HepG2 (cell line): ENCODE results near the gene IRAK2. TPM values are rescaled to one million over a fixed set of nuclear protein-coding genes. Genes with fewer than 3 reads are reported as not detected.

ENCODE experiments used
- ATAC-seq: fragments of 200-7000 bp; cut with Tn5 transposase; 3 replicates; pipeline ENCODE4 v1.9.1; 2020; ENCODE audit warnings: mild to moderate bottlenecking, moderate library complexity
- BruUV-seq: library from RNA; stranded (reverse); fragments of 400-500 nt; replicated peaks from 2 replicates; lab custom pipeline; 2021; lab: Mats Ljungman, UMichigan
- CTCF ChIA-PET: fragments of 300-600 bp; formaldehyde crosslinking; extraction: SDS; loops from one replicate; lab custom pipeline; 2021; ENCODE audit warnings: low total read pairs, inconsistent platforms, low intra/inter-chr PET ratio; lab: Yijun Ruan, JAX
- POLR2A ChIA-PET: fragments of 350-600 bp; sonication (Branson Sonifier 250); formaldehyde crosslinking; loops from one replicate; lab custom pipeline; 2020; ENCODE audit warnings: antibody characterized with exemption, inconsistent platforms; lab: Yijun Ruan, JAX
- DNase-seq: peaks from one replicate; pipeline ENCODE4 v3.0.0-alpha.2; 2015; ENCODE audit warnings: low spot score
- FAIRE-seq: peaks from 3 replicates; lab custom pipeline; 2011; peaks lifted over from hg19 to GRCh38; lab: Jason Lieb, UNC
- H2AFZ ChIP-seq: one replicate; pipeline ENCODE4 v1.6.1; 2011; ENCODE audit warnings: low read length, inconsistent platforms
- H3K27ac ChIP-seq: fragments of 300-600 bp; 3 replicates; pipeline ENCODE4 v1.8.0; 2011; ENCODE audit warnings: mixed run types, mild to moderate bottlenecking, mixed read lengths, low read length, inconsistent platforms; ENCODE audit not compliant: insufficient read depth; ENCODE audit errors: extremely low read length
- H3K27me3 ChIP-seq, 2 experiments: fragments of 200-600 bp in 1 of 2; 2 replicates in 1 of 2; 3 replicates in 1 of 2; pipeline versions ENCODE4 v1.6.0 to v1.8.0; 2011; ENCODE audit warnings: low read length in 2 of 2, mild to moderate bottlenecking in 2 of 2, moderate library complexity in 2 of 2, inconsistent platforms in 1 of 2; ENCODE audit not compliant: insufficient read depth in 2 of 2, control insufficient read depth in 1 of 2
- H3K36me3 ChIP-seq, 2 experiments: fragments of 200-600 bp in 1 of 2; replicated peaks in 1 of 2; 2 replicates in 1 of 2; 3 replicates in 1 of 2; pipeline versions ENCODE4 v1.5.1 to v1.8.0; 2011; ENCODE audit warnings: low read length in 2 of 2, inconsistent platforms in 1 of 2; ENCODE audit not compliant: insufficient read depth in 2 of 2, control insufficient read depth in 1 of 2
- H3K4me1 ChIP-seq: 2 replicates; pipeline ENCODE4 v1.5.1; 2012; ENCODE audit warnings: low read length, inconsistent platforms; ENCODE audit not compliant: insufficient read depth
- H3K4me2 ChIP-seq: 2 replicates; pipeline ENCODE4 v1.6.0; 2011; ENCODE audit warnings: low read depth, low read length, inconsistent platforms
- H3K4me3 ChIP-seq, 3 experiments: fragments of 200-600 bp in 1 of 3; sonication (generic), shearing (Covaris generic) in 1 of 3; replicated peaks in 1 of 3; 2 replicates each; pipeline ENCODE4 v1.5.1; 2011 to 2016; ENCODE audit warnings: low read length in 3 of 3, inconsistent platforms in 2 of 3, low read depth in 2 of 3, mild to moderate bottlenecking in 2 of 3, control low read depth in 1 of 3, mixed read lengths in 1 of 3; ENCODE audit not compliant: insufficient read depth in 1 of 3
- H3K79me2 ChIP-seq: one replicate; pipeline ENCODE4 v1.6.1; 2011; ENCODE audit warnings: low read length, inconsistent platforms; ENCODE audit not compliant: insufficient read depth
- H3K9ac ChIP-seq: 2 replicates; pipeline ENCODE4 v1.6.0; 2011; ENCODE audit warnings: mild to moderate bottlenecking, low read depth, low read length, inconsistent platforms; ENCODE audit not compliant: insufficient read depth
- H3K9me3 ChIP-seq: 2 replicates; pipeline ENCODE4 v1.5.1; 2012; ENCODE audit warnings: mild to moderate bottlenecking, low read length
- H4K20me1 ChIP-seq: 2 replicates; pipeline ENCODE4 v1.6.0; 2011; ENCODE audit warnings: inconsistent platforms, mild to moderate bottlenecking, low read length, moderate library complexity; ENCODE audit not compliant: insufficient read depth
- NFYB ChIP-seq: sonication (generic); formaldehyde crosslinking; IDR thresholded peaks from 2 replicates; pipeline ENCODE4 v1.4.0; 2020; ENCODE audit warnings: missing genetic modification reagents
- SNAPC4 ChIP-seq: sonication (generic); formaldehyde crosslinking; IDR thresholded peaks from 2 replicates; pipeline ENCODE4 v1.4.0; 2020; ENCODE audit warnings: mild to moderate bottlenecking, missing genetic modification reagents
- WGBS: methylation state at CpG from one replicate; pipeline ENCODE4 v1.1.6; 2017; ENCODE audit warnings: low lambda C conversion rate; 5-methylcytosine and 5-hydroxymethylcytosine counted together
- in situ Hi-C: cut with HindIII; loops from 2 replicates; pipeline ENCODE4 v1.10.0; 2017; ENCODE audit warnings: low pct_unique_long_range_greater_than_20kb; ENCODE audit not compliant: extremely low pct_ligation_motif_present
- intact Hi-C: fragments of 100-400 bp; cut with micrococcal nuclease; formaldehyde crosslinking; loops from one replicate; pipeline ENCODE4 v1.10.0; 2022; ENCODE audit not compliant: unreplicated experiment
- polyA plus RNA-seq, 8 experiments: library from polyadenylated mRNA; depleted of rRNA in 3 of 8; stranded (reverse) in 7 of 8; unstranded in 1 of 8; fragments of >200 nt; fragmentation: Illumina TruSeq in 4 of 8; extraction: Trizol in 4 of 8; gene quantifications; 2 replicates each; pipeline versions ENCODE4 v1.2.1 to v1.2.3, GENCODE V29; 2011 to 2016; ENCODE audit warnings: low read depth in 4 of 8, missing spikeins in 1 of 8, mixed read lengths in 1 of 8; ENCODE audit not compliant: insufficient read depth in 1 of 8
- total RNA-seq, 5 experiments: library from RNA; depleted of rRNA; stranded (reverse); fragments of >200 nt; fragmentation: Illumina TruSeq; extraction: Trizol; gene quantifications; 2 replicates each; pipeline ENCODE4 v1.2.3, GENCODE V29; 2016; ENCODE audit warnings: low read depth in 1 of 5

Gene IRAK2
- total and polyA plus RNA-seq, 2 of the 13 experiments (the other 11 are each of a cell fraction or from before 2014, with no cell fraction given): 13.1 to 23.3 TPM

GRCh38 chr3:10234526-10235230 is 70.0 kb downstream of the IRAK2 start:
- no peak; the same call in 2 of the 3 replicates for ATAC-seq
- Histone ChIP-seq H3K9ac (no peak overlapping the region), H3K4me3 (no peak overlapping the region), H3K27ac (no peak overlapping the region), H3K9me3 (no peaks in the 10 kb centered on the region), H3K4me2 (no peak overlapping the region), H3K4me1 (no peaks in the 10 kb centered on the region), H3K27me3 (no peaks in the 10 kb centered on the region), H3K79me2 (no peaks in the 10 kb centered on the region)
- in situ Hi-C loops: no loop called here
- 97% methylated on average over 27 of the region's 36 CpGs for WGBS
- no peak for DNase-seq
- FAIRE-seq: no peak
- intact Hi-C loops: no loop called here
- TF ChIP-seq NFYB (CRISPR knock-in tag) (peak; percentile 50), SNAPC4 (no peak)
- TF ChIP-seq, all 625 proteins: peak for 1
- Histone ChIP-seq H3K36me3 (peaks cover 28 to 59% of the 10 kb centered on the region in 2 experiments), H4K20me1 (no peaks in the 10 kb centered on the region), H2AFZ (no peak overlapping the region)
- no TSS peak for BruUV-seq
- POLR2A ChIA-PET: no interaction called here
- CTCF ChIA-PET: no interaction called here
